ENCODE measurements around the gene TMEM163. TPM values are rescaled to one million over a fixed set of nuclear protein-coding genes. Genes with fewer than 3 reads are reported as not detected.

The TMEM163 gene
- 5.0 TPM for total RNA-seq
- 5.0 TPM for polyA plus RNA-seq
- long read RNA-seq, donor 1, partial matches to known transcripts, result 0 of 2 reads
- long read RNA-seq, donor 1, other reads (novel, unspliced or antisense), result 0 of 2 reads
- long read RNA-seq, donor 2, full-length matches to known transcripts, result 13 of 13 reads
- long read RNA-seq, donor 2, partial matches to known transcripts, result 0 of 13 reads
- long read RNA-seq, donor 2, other reads (novel, unspliced or antisense), result 0 of 13 reads
- long read RNA-seq, donor 3, full-length matches to known transcripts, result 9 of 14 reads
- long read RNA-seq, donor 3, partial matches to known transcripts, result 0 of 14 reads
- long read RNA-seq, donor 3, other reads (novel, unspliced or antisense), result 5 of 14 reads
- long read RNA-seq, donor 4, partial matches to known transcripts, result 0 of 1 reads
- long read RNA-seq, donor 4, other reads (novel, unspliced or antisense), result 0 of 1 reads
- long read RNA-seq, donor 5, full-length matches to known transcripts, result 8 of 8 reads
- long read RNA-seq, donor 5, partial matches to known transcripts, result 0 of 8 reads
- long read RNA-seq, donor 5, other reads (novel, unspliced or antisense), result 0 of 8 reads
- long read RNA-seq, donor 6, full-length matches to known transcripts, result 7 of 7 reads
- long read RNA-seq, donor 6, partial matches to known transcripts, result 0 of 7 reads
- long read RNA-seq, donor 6, other reads (novel, unspliced or antisense), result 0 of 7 reads
- long read RNA-seq, donor 7, partial matches to known transcripts, result 0 of 3 reads
- long read RNA-seq, donor 7, other reads (novel, unspliced or antisense), result 0 of 3 reads
- long read RNA-seq, donor 8, transcript TMEM163-201 (8 exons, 1,892 nt), result major isoform, 5 of 7 reads
- long read RNA-seq, donor 8, partial matches to known transcripts, result 0 of 7 reads
- long read RNA-seq, donor 8, other reads (novel, unspliced or antisense), result 0 of 7 reads
- long read RNA-seq, donor 9, partial matches to known transcripts, result 0 of 2 reads
- long read RNA-seq, donor 9, other reads (novel, unspliced or antisense), result 0 of 2 reads
- long read RNA-seq, donor 10, result 0 reads

GRCh38 chr2:134718817-134719814 lies at the start of gene TMEM163:
TMEM163 (minus strand) TSS chr2:134719000.
- 8% methylated on average over 97 of the region's 99 CpGs for WGBS
- Histone ChIP-seq H3K4me3 (ENCODE audit: low read length in 2 of 2) (peak within 1 kb of the TSS; percentile 28 to 54), H3K27me3 (ENCODE audit: control insufficient read depth in 2 of 2, insufficient read depth in 1 of 2, low read length in 1 of 2) (peaks cover 54 to 58% of the 10 kb centered on the region in 2 donors), H3K9me3 (ENCODE audit: control insufficient read depth in 2 of 2, insufficient read depth in 1 of 2, low read length in 1 of 2) (no peaks in the 10 kb centered on the region), H3K4me1 (ENCODE audit: control insufficient read depth in 2 of 2, insufficient read depth in 2 of 2, low read length in 2 of 2) (peaks cover 21 to 32% of the 10 kb centered on the region in 2 donors), H3K27ac (ENCODE audit: low read depth in 1 of 2, low read length in 1 of 2) (no peak within 1 kb of the TSS), H3K36me3 (ENCODE audit: control insufficient read depth in 2 of 2, insufficient read depth in 2 of 2, low read length in 1 of 2) (no peaks in the 10 kb centered on the region)
- DNase-seq (ENCODE audit: low read depth in 6 of 9, low spot score in 9 of 9), result peak in 1 of 9 donors; percentile 49

- H3K36me3 ChIP-seq (ENCODE audit: control insufficient read depth in 2 of 2, insufficient read depth in 2 of 2, low read length in 1 of 2), result no peaks in the 10 kb centered on the region
- no peaks in the 10 kb centered on the region for H3K4me1 ChIP-seq (ENCODE audit: control insufficient read depth in 2 of 2, insufficient read depth in 2 of 2, low read length in 2 of 2)
- H3K9me3 ChIP-seq (ENCODE audit: control insufficient read depth in 2 of 2, insufficient read depth in 1 of 2, low read length in 1 of 2), result no peaks in the 10 kb centered on the region
- H3K4me3 ChIP-seq (ENCODE audit: low read length in 2 of 2), result no peak overlapping the region
- no peak overlapping the region for H3K27ac ChIP-seq (ENCODE audit: low read depth in 1 of 2, low read length in 1 of 2)
- 97% methylated on average over 5 of the region's 5 CpGs for WGBS
- H3K27me3 ChIP-seq (ENCODE audit: control insufficient read depth in 2 of 2, insufficient read depth in 1 of 2, low read length in 1 of 2), result no peaks in the 10 kb centered on the region
- DNase-seq (ENCODE audit: low read depth in 6 of 9, low spot score in 9 of 9), result no peak
Observed at GRCh38 chr2:134766583-134766982, 47.8 kb upstream of the TMEM163 start.

GRCh38 chr2:134765987-134766386 lies 47.2 kb upstream of the TMEM163 start:
- no peaks in the 10 kb centered on the region for H3K27me3 ChIP-seq (ENCODE audit: control insufficient read depth in 2 of 2, insufficient read depth in 1 of 2, low read length in 1 of 2)
- no peaks in the 10 kb centered on the region for H3K36me3 ChIP-seq (ENCODE audit: control insufficient read depth in 2 of 2, insufficient read depth in 2 of 2, low read length in 1 of 2)
- DNase-seq (ENCODE audit: low read depth in 6 of 9, low spot score in 9 of 9), result no peak
- no peak overlapping the region for H3K4me3 ChIP-seq (ENCODE audit: low read length in 2 of 2)
- H3K4me1 ChIP-seq (ENCODE audit: control insufficient read depth in 2 of 2, insufficient read depth in 2 of 2, low read length in 2 of 2), result no peaks in the 10 kb centered on the region
- no peaks in the 10 kb centered on the region for H3K9me3 ChIP-seq (ENCODE audit: control insufficient read depth in 2 of 2, insufficient read depth in 1 of 2, low read length in 1 of 2)
- H3K27ac ChIP-seq (ENCODE audit: low read depth in 1 of 2, low read length in 1 of 2), result no peak overlapping the region

- DNase-seq (ENCODE audit: low read depth in 6 of 9, low spot score in 9 of 9), result no peak
- no peaks in the 10 kb centered on the region for H3K4me1 ChIP-seq (ENCODE audit: control insufficient read depth in 2 of 2, insufficient read depth in 2 of 2, low read length in 2 of 2)
Observed at GRCh38 chr2:134764164-134764563, 45.4 kb upstream of the TMEM163 start.

GRCh38 chr2:134763164-134763710 lies 44.4 kb upstream of the TMEM163 start:
- Histone ChIP-seq H3K27ac (ENCODE audit: low read depth in 1 of 2, low read length in 1 of 2) (no peak overlapping the region), H3K9me3 (ENCODE audit: control insufficient read depth in 2 of 2, insufficient read depth in 1 of 2, low read length in 1 of 2) (no peaks in the 10 kb centered on the region), H3K4me1 (ENCODE audit: control insufficient read depth in 2 of 2, insufficient read depth in 2 of 2, low read length in 2 of 2) (no peaks in the 10 kb centered on the region), H3K36me3 (ENCODE audit: control insufficient read depth in 2 of 2, insufficient read depth in 2 of 2, low read length in 1 of 2) (no peaks in the 10 kb centered on the region), H3K27me3 (ENCODE audit: control insufficient read depth in 2 of 2, insufficient read depth in 1 of 2, low read length in 1 of 2) (no peaks in the 10 kb centered on the region), H3K4me3 (ENCODE audit: low read length in 2 of 2) (no peak overlapping the region)
- 70% methylated on average over 4 of the region's 4 CpGs for WGBS
- no peak for DNase-seq (ENCODE audit: low read depth in 6 of 9, low spot score in 9 of 9)

More at GRCh38 chr2:134764164-134764563, 45.4 kb upstream of the TMEM163 start:
- Histone ChIP-seq H3K27me3 (ENCODE audit: control insufficient read depth in 2 of 2, insufficient read depth in 1 of 2, low read length in 1 of 2) (no peaks in the 10 kb centered on the region), H3K9me3 (ENCODE audit: control insufficient read depth in 2 of 2, insufficient read depth in 1 of 2, low read length in 1 of 2) (no peaks in the 10 kb centered on the region), H3K4me3 (ENCODE audit: low read length in 2 of 2) (no peak overlapping the region), H3K36me3 (ENCODE audit: control insufficient read depth in 2 of 2, insufficient read depth in 2 of 2, low read length in 1 of 2) (no peaks in the 10 kb centered on the region), H3K27ac (ENCODE audit: low read depth in 1 of 2, low read length in 1 of 2) (no peak overlapping the region)
- WGBS, result 96% methylated on average over 1 of the region's 1 CpG

GRCh38 chr2:134762508-134762907 lies 43.7 kb upstream of the TMEM163 start:
- H3K36me3 ChIP-seq (ENCODE audit: control insufficient read depth in 2 of 2, insufficient read depth in 2 of 2, low read length in 1 of 2), result no peaks in the 10 kb centered on the region
- no peaks in the 10 kb centered on the region for H3K27me3 ChIP-seq (ENCODE audit: control insufficient read depth in 2 of 2, insufficient read depth in 1 of 2, low read length in 1 of 2)
- no peak for DNase-seq (ENCODE audit: low read depth in 6 of 9, low spot score in 9 of 9)
- H3K4me3 ChIP-seq (ENCODE audit: low read length in 2 of 2), result no peak overlapping the region
- no peak overlapping the region for H3K27ac ChIP-seq (ENCODE audit: low read depth in 1 of 2, low read length in 1 of 2)
- H3K4me1 ChIP-seq (ENCODE audit: control insufficient read depth in 2 of 2, insufficient read depth in 2 of 2, low read length in 2 of 2), result no peaks in the 10 kb centered on the region
- 78% methylated on average over 2 of the region's 2 CpGs for WGBS
- no peaks in the 10 kb centered on the region for H3K9me3 ChIP-seq (ENCODE audit: control insufficient read depth in 2 of 2, insufficient read depth in 1 of 2, low read length in 1 of 2)

- Histone ChIP-seq H3K4me1 (ENCODE audit: control insufficient read depth in 2 of 2, insufficient read depth in 2 of 2, low read length in 2 of 2) (no peaks in the 10 kb centered on the region), H3K4me3 (ENCODE audit: low read length in 2 of 2) (no peak overlapping the region), H3K9me3 (ENCODE audit: control insufficient read depth in 2 of 2, insufficient read depth in 1 of 2, low read length in 1 of 2) (no peaks in the 10 kb centered on the region), H3K36me3 (ENCODE audit: control insufficient read depth in 2 of 2, insufficient read depth in 2 of 2, low read length in 1 of 2) (no peaks in the 10 kb centered on the region), H3K27me3 (ENCODE audit: control insufficient read depth in 2 of 2, insufficient read depth in 1 of 2, low read length in 1 of 2) (no peaks in the 10 kb centered on the region), H3K27ac (ENCODE audit: low read depth in 1 of 2, low read length in 1 of 2) (no peak overlapping the region)
- DNase-seq (ENCODE audit: low read depth in 6 of 9, low spot score in 9 of 9), result no peak
Observed at GRCh38 chr2:134760385-134760784, 41.6 kb upstream of the TMEM163 start.

GRCh38 chr2:134758633-134759032 lies 39.8 kb upstream of the TMEM163 start:
- Histone ChIP-seq H3K27ac (ENCODE audit: low read depth in 1 of 2, low read length in 1 of 2) (no peak overlapping the region), H3K27me3 (ENCODE audit: control insufficient read depth in 2 of 2, insufficient read depth in 1 of 2, low read length in 1 of 2) (no peaks in the 10 kb centered on the region), H3K4me3 (ENCODE audit: low read length in 2 of 2) (no peak overlapping the region), H3K36me3 (ENCODE audit: control insufficient read depth in 2 of 2, insufficient read depth in 2 of 2, low read length in 1 of 2) (no peaks in the 10 kb centered on the region), H3K4me1 (ENCODE audit: control insufficient read depth in 2 of 2, insufficient read depth in 2 of 2, low read length in 2 of 2) (no peaks in the 10 kb centered on the region), H3K9me3 (ENCODE audit: control insufficient read depth in 2 of 2, insufficient read depth in 1 of 2, low read length in 1 of 2) (no peaks in the 10 kb centered on the region)
- no peak for DNase-seq (ENCODE audit: low read depth in 6 of 9, low spot score in 9 of 9)
- 2% methylated on average over 1 of the region's 1 CpG for WGBS

All from thymus (tissue), 14 donors.